ENCODE results near the gene L3MBTL4.
A peak's percentile ranks its signal among the peaks of the same experiment; 100 is the strongest.

The L3MBTL4 gene

GRCh38 chr18:5961828-5962150 is 452.9 kb downstream of the L3MBTL4 start:
- DNase-seq (ENCODE audit: low read depth) = no peak

GRCh38 chr18:5961097-5961827 is 453.4 kb downstream of the L3MBTL4 start:
- DNase-seq (ENCODE audit: low read depth) = no peak

- DNase-seq (ENCODE audit: low read depth) = no peak
Measured at GRCh38 chr18:5958822-5959221, 455.9 kb downstream of the L3MBTL4 start.

GRCh38 chr18:5955861-5956260 is 458.9 kb downstream of the L3MBTL4 start:
- peak; percentile 11 for DNase-seq (ENCODE audit: low read depth)

- DNase-seq (ENCODE audit: low read depth) = no peak
Measured at GRCh38 chr18:5951515-5952091, 463.1 kb downstream of the L3MBTL4 start.

GRCh38 chr18:5948781-5949180 is 465.9 kb downstream of the L3MBTL4 start:
- DNase-seq (ENCODE audit: low read depth) = no peak

GRCh38 chr18:5948237-5948636 is 466.5 kb downstream of the L3MBTL4 start:
- no peak for DNase-seq (ENCODE audit: low read depth)

GRCh38 chr18:5944448-5944847 is 470.3 kb downstream of the L3MBTL4 start:
- DNase-seq (ENCODE audit: low read depth) = no peak

GRCh38 chr18:5943514-5943913 is 471.2 kb downstream of the L3MBTL4 start:
- no peak for DNase-seq (ENCODE audit: low read depth)

- DNase-seq (ENCODE audit: low read depth) = no peak
Measured at GRCh38 chr18:5942591-5942990, 472.1 kb downstream of the L3MBTL4 start.

- DNase-seq (ENCODE audit: low read depth) = no peak
Measured at GRCh38 chr18:5941890-5942289, 472.8 kb downstream of the L3MBTL4 start.

GRCh38 chr18:5939801-5940667 is 474.7 kb downstream of the L3MBTL4 start:
- no peak for DNase-seq (ENCODE audit: low read depth)

GRCh38 chr18:5937795-5938194 is 476.9 kb downstream of the L3MBTL4 start:
- DNase-seq (ENCODE audit: low read depth) = no peak

GRCh38 chr18:5937121-5937520 is 477.6 kb downstream of the L3MBTL4 start:
- DNase-seq (ENCODE audit: low read depth) = no peak

- no peak for DNase-seq (ENCODE audit: low read depth)
Measured at GRCh38 chr18:5930789-5931188, 483.9 kb downstream of the L3MBTL4 start.

GRCh38 chr18:5918205-5918858 is 496.4 kb downstream of the L3MBTL4 start:
- DNase-seq (ENCODE audit: low read depth) = no peak

- no peak for DNase-seq (ENCODE audit: low read depth)
Measured at GRCh38 chr18:5914951-5915350, 499.8 kb downstream of the L3MBTL4 start.

- DNase-seq (ENCODE audit: low read depth) = no peak
Measured at GRCh38 chr18:5914016-5914415, 500.7 kb downstream of the L3MBTL4 start.

- DNase-seq (ENCODE audit: low read depth) = no peak
Measured at GRCh38 chr18:5912566-5912965, 502.1 kb downstream of the L3MBTL4 start.

GRCh38 chr18:5909125-5909524 is 505.6 kb downstream of the L3MBTL4 start:
- no peak for DNase-seq (ENCODE audit: low read depth)
